ENCODE data around the gene ANLN.

DNA sequence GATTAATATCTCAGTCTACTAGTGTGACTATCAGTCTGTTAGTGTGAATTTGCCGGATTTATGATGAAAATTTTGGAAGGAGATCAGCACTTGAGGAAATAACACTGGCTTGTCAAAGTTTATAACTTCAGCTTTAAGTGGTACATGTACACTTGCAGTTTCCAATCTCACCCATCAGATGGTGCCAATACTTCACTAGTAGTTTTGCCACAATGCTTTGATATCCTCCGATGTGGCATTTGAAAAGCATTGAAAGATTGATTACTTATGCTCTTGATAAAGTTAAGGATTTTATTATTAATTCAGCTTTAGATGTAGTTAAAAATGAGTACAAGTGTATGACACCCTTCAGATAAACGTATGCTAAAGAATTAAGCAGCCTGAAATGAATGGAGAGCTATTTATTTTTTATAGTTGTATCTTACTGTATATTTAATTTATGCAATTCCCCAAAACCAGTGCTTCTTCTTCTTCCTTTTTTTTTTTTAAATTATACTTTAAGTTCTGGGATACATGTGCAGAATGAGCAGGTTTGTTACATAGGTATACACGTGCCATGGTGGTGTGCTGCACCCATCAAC lies 98.2 kb downstream of the ANLN start:
- TF ChIP-seq TAF1 (IDR thresholded peaks at IDR 0.05; ENCODE audit: borderline replicate concordance, low read depth, low read length) = no peak
- TF ChIP-seq POLR2A (IDR thresholded peaks at IDR 0.05; ENCODE audit: low read depth, low read length) = no peak
